ENCODE data around the gene LSM6. TPM values are rescaled to one million over a fixed set of nuclear protein-coding genes. Genes with fewer than 3 reads are reported as not detected.

The LSM6 gene
- total RNA-seq, 1 donor from 2014 or later, result 74.1 TPM

- intact Hi-C loops (cut with micrococcal nuclease), result no loop called here
- Mint-ChIP-seq H3K27me3 (ENCODE audit: low read depth) (no peaks in the 10 kb centered on the region), H3K36me3 (ENCODE audit: low read depth) (peaks cover 30% of the 10 kb centered on the region), H3K4me1 (ENCODE audit: low read depth) (peaks cover 2% of the 10 kb centered on the region), H3K9me3 (no peaks in the 10 kb centered on the region), H3K27ac (no peak overlapping the region), H3K4me3 (ENCODE audit: low read depth) (no peak overlapping the region)
- no peak for DNase-seq (ENCODE audit: low spot score)
Measured at GRCh38 chr4:146193628-146194027, 18.1 kb downstream of the LSM6 start.

DNA sequence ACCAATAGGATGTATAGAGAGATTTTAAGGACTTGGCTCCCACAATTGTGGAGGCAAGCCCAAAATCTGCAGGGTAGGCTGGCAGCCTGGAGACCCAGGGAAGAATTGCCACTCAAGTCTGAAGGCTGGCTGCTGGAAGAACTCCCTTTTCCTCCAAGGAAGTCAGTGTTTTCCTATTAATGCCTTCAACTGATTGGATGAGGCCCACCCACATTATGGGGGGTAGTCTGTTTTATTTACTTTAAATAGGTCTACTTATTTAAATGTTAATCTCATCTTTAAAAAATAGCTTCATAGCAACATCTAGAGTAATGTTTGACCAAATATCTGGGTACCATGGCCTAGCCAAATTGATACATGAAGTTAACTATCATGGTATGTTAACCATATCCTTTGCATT, 18.7 kb downstream of the LSM6 start:
- Mint-ChIP-seq H3K27me3 (ENCODE audit: low read depth) (no peaks in the 10 kb centered on the region), H3K4me1 (ENCODE audit: low read depth) (peaks cover 2% of the 10 kb centered on the region), H3K27ac (no peak overlapping the region), H3K4me3 (ENCODE audit: low read depth) (no peak overlapping the region), H3K9me3 (no peaks in the 10 kb centered on the region), H3K36me3 (ENCODE audit: low read depth) (peaks cover 27% of the 10 kb centered on the region)
- no peak for DNase-seq (ENCODE audit: low spot score)
- intact Hi-C loops (cut with micrococcal nuclease), result no loop called here

DNA sequence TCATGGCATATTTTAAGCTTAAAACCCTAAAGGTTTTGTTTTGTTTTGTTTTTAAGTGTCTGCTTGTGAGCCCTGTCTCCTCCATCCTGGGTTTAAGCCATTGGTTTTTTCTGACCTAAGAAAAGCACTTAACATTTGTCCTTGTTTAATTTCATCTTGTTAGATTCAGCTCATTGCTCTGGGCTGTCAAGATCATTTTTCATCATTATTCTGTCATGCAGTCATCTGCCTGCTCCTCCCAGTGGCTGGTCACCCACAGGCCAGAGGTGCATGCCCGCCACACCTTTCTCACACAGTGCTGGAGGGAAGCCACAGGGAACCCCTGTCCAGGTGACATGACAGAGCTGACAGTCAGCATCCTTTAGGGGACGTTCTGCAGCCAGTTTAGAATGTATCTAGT, 27.1 kb downstream of the LSM6 start:
- H3K27me3 Mint-ChIP-seq (ENCODE audit: low read depth), result peaks cover 3% of the 10 kb centered on the region
- no peak overlapping the region for H3K27ac Mint-ChIP-seq
- no peak overlapping the region for H3K4me3 Mint-ChIP-seq (ENCODE audit: low read depth)
- peaks cover 2% of the 10 kb centered on the region for H3K4me1 Mint-ChIP-seq (ENCODE audit: low read depth)
- no peaks in the 10 kb centered on the region for H3K9me3 Mint-ChIP-seq
- intact Hi-C loops (cut with micrococcal nuclease), result no loop called here
- DNase-seq (ENCODE audit: low spot score), result no peak
- no peaks in the 10 kb centered on the region for H3K36me3 Mint-ChIP-seq (ENCODE audit: low read depth)

DNA sequence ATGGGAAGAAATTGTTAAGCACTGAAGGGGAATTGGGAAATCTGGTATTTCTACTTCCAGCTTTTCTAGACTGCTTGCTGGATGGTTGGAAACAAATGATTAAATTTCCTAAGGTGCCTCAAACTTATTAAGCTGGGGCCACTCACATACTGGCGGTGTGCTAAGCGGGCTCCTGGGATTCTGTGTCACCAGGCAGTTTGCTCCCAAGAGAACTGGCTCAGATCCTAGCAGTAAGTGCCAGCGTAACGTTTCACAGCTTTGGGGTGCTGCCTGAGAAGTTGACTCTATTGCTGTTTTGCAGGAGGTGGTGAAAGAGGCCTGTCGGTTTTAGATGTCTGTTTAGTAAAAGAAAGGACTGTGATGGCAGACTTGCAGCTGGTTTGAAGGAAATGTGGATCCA, 31.9 kb downstream of the LSM6 start:
- intact Hi-C loops (cut with micrococcal nuclease), result no loop called here
- peaks cover 2% of the 10 kb centered on the region for H3K4me1 Mint-ChIP-seq (ENCODE audit: low read depth)
- H3K4me3 Mint-ChIP-seq (ENCODE audit: low read depth), result no peak overlapping the region
- H3K36me3 Mint-ChIP-seq (ENCODE audit: low read depth), result no peaks in the 10 kb centered on the region
- no peaks in the 10 kb centered on the region for H3K9me3 Mint-ChIP-seq
- H3K27ac Mint-ChIP-seq, result no peak overlapping the region
- no peak for DNase-seq (ENCODE audit: low spot score)
- H3K27me3 Mint-ChIP-seq (ENCODE audit: low read depth), result peaks cover 11% of the 10 kb centered on the region

- peaks cover 14% of the 10 kb centered on the region for H3K27me3 Mint-ChIP-seq (ENCODE audit: low read depth)
- no peak overlapping the region for H3K4me3 Mint-ChIP-seq (ENCODE audit: low read depth)
- H3K36me3 Mint-ChIP-seq (ENCODE audit: low read depth), result no peaks in the 10 kb centered on the region
- intact Hi-C loops (cut with micrococcal nuclease), result no loop called here
- H3K9me3 Mint-ChIP-seq, result no peaks in the 10 kb centered on the region
- no peak overlapping the region for H3K27ac Mint-ChIP-seq
- H3K4me1 Mint-ChIP-seq (ENCODE audit: low read depth), result no peaks in the 10 kb centered on the region
- DNase-seq (ENCODE audit: low spot score), result no peak
Measured at GRCh38 chr4:146210890-146211289, 35.4 kb downstream of the LSM6 start.

DNA sequence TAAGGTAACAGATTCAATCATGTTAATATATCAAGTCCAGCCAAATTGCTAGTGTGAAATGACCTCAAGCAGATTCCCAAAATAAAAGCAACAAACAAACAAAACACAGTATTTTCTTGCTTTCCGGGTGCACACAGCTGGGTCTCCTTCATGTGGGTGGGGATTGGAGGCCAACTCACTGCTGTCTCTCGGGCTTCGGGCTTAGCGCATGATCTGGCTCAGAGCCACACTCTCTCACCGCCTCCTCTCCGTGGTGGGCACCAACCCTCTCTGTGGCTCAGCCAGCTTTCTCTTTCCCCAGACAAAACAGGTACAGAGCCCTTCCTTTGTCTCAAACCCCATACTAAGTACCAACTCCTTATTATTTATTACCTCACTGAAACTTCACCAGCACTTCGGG, 35.9 kb downstream of the LSM6 start:
- intact Hi-C loops (cut with micrococcal nuclease), result no loop called here

GRCh38 chr4:146212781-146213180, 37.3 kb downstream of the LSM6 start:
- no peak for DNase-seq (ENCODE audit: low spot score)
- H3K9me3 Mint-ChIP-seq, result no peaks in the 10 kb centered on the region
- no peaks in the 10 kb centered on the region for H3K36me3 Mint-ChIP-seq (ENCODE audit: low read depth)
- H3K4me3 Mint-ChIP-seq (ENCODE audit: low read depth), result no peak overlapping the region
- peaks cover 11% of the 10 kb centered on the region for H3K27me3 Mint-ChIP-seq (ENCODE audit: low read depth)
- intact Hi-C loops (cut with micrococcal nuclease), result no loop called here
- H3K4me1 Mint-ChIP-seq (ENCODE audit: low read depth), result no peaks in the 10 kb centered on the region
- H3K27ac Mint-ChIP-seq, result no peak overlapping the region

More for the DNA sequence above, 35.9 kb downstream of the LSM6 start:
- Mint-ChIP-seq H3K4me1 (ENCODE audit: low read depth) (no peaks in the 10 kb centered on the region), H3K27ac (no peak overlapping the region), H3K9me3 (no peaks in the 10 kb centered on the region), H3K4me3 (ENCODE audit: low read depth) (no peak overlapping the region), H3K36me3 (ENCODE audit: low read depth) (no peaks in the 10 kb centered on the region), H3K27me3 (ENCODE audit: low read depth) (peaks cover 14% of the 10 kb centered on the region)
- DNase-seq (ENCODE audit: low spot score), result no peak

- no peak within 1 kb of the TSS for H3K4me3 Mint-ChIP-seq (ENCODE audit: low read depth)
- DNase-seq (ENCODE audit: low spot score), result no peak
- intact Hi-C loops (cut with micrococcal nuclease), result no loop called here
- no peaks in the 10 kb centered on the region for H3K4me1 Mint-ChIP-seq (ENCODE audit: low read depth)
- no peaks in the 10 kb centered on the region for H3K9me3 Mint-ChIP-seq
- H3K27me3 Mint-ChIP-seq (ENCODE audit: low read depth), result peaks cover 11% of the 10 kb centered on the region
- no peak within 1 kb of the TSS for H3K27ac Mint-ChIP-seq
- no peaks in the 10 kb centered on the region for H3K36me3 Mint-ChIP-seq (ENCODE audit: low read depth)
Measured at GRCh38 chr4:146214238-146214637, 38.7 kb downstream of the LSM6 start, which contains the start of gene REELD1. REELD1 (plus strand) TSS chr4:146214538; CDS start chr4:146216953, 2,415 bp downstream.

GRCh38 chr4:146222313-146222712, 46.8 kb downstream of the LSM6 start:
- no peaks in the 10 kb centered on the region for H3K27me3 Mint-ChIP-seq (ENCODE audit: low read depth)
- intact Hi-C loops (cut with micrococcal nuclease), result no loop called here
- H3K9me3 Mint-ChIP-seq, result no peaks in the 10 kb centered on the region
- H3K4me1 Mint-ChIP-seq (ENCODE audit: low read depth), result no peaks in the 10 kb centered on the region
- H3K4me3 Mint-ChIP-seq (ENCODE audit: low read depth), result no peak overlapping the region
- H3K36me3 Mint-ChIP-seq (ENCODE audit: low read depth), result no peaks in the 10 kb centered on the region
- no peak for DNase-seq (ENCODE audit: low spot score)
- no peak overlapping the region for H3K27ac Mint-ChIP-seq

- no peak for DNase-seq (ENCODE audit: low spot score)
- Mint-ChIP-seq H3K9me3 (no peaks in the 10 kb centered on the region), H3K36me3 (ENCODE audit: low read depth) (no peaks in the 10 kb centered on the region), H3K27ac (no peak overlapping the region), H3K4me3 (ENCODE audit: low read depth) (no peak overlapping the region), H3K4me1 (ENCODE audit: low read depth) (no peaks in the 10 kb centered on the region), H3K27me3 (ENCODE audit: low read depth) (no peaks in the 10 kb centered on the region)
- intact Hi-C loops (cut with micrococcal nuclease), result no loop called here
Measured at GRCh38 chr4:146224326-146224966, 48.9 kb downstream of the LSM6 start.

DNA sequence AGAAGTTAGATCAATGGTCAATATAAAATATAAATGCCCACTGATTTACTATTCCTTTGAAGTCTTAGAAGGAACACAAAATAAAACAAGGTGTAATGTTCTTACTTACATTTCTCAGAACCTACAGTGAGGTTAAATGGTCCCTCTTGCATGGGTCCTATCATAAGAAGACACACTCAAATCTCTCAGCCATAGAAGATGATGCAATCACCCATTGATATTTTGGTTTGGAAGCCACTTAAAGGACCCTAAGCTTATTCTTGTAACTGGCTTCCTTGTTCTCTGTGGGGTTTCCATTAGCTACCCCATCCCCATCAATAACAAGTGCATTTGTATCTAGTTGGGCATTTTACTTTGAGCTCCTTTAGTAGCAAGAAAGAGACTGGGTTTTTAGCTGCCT, 53.9 kb downstream of the LSM6 start:
- no peak overlapping the region for H3K4me3 Mint-ChIP-seq (ENCODE audit: low read depth)
- intact Hi-C loops (cut with micrococcal nuclease), result no loop called here
- H3K27me3 Mint-ChIP-seq (ENCODE audit: low read depth), result no peaks in the 10 kb centered on the region
- H3K4me1 Mint-ChIP-seq (ENCODE audit: low read depth), result no peaks in the 10 kb centered on the region
- no peak for DNase-seq (ENCODE audit: low spot score)
- H3K9me3 Mint-ChIP-seq, result no peaks in the 10 kb centered on the region
- H3K36me3 Mint-ChIP-seq (ENCODE audit: low read depth), result no peaks in the 10 kb centered on the region
- no peak overlapping the region for H3K27ac Mint-ChIP-seq

- Mint-ChIP-seq H3K27me3 (ENCODE audit: low read depth) (no peaks in the 10 kb centered on the region), H3K9me3 (no peaks in the 10 kb centered on the region), H3K4me1 (ENCODE audit: low read depth) (no peaks in the 10 kb centered on the region), H3K4me3 (ENCODE audit: low read depth) (no peak overlapping the region), H3K36me3 (ENCODE audit: low read depth) (no peaks in the 10 kb centered on the region), H3K27ac (no peak overlapping the region)
- intact Hi-C loops (cut with micrococcal nuclease), result no loop called here
- no peak for DNase-seq (ENCODE audit: low spot score)
Measured at GRCh38 chr4:146232131-146232722, 56.7 kb downstream of the LSM6 start.

DNA sequence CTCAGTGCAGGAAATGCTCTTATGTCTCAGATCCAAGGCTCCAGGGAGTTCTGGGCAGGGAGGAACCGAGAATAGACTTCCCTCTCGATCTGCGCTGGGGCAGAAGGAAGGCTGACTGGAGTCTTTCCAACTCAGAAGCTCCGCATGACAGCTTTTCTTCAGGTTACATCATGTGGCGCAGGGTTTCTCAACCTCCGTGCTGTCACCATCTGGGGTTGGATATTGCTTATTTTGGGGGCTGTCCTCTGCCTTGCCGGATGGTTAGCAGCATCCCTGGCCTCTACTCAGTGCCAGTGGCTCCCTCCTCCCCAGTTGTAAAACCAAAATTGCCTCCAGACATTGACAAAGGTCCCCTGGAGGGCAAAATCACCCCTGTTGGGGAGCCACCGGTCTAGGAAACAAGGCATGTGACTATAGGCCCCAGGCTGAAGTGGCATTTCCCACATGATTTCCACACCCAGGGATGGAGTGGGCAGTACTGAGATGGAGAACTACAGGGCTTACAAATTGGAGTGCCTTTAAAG, 60.2 kb downstream of the LSM6 start:
- H3K4me3 Mint-ChIP-seq (ENCODE audit: low read depth), result no peak overlapping the region

More for the DNA sequence above, 60.2 kb downstream of the LSM6 start:
- Mint-ChIP-seq H3K36me3 (ENCODE audit: low read depth) (no peaks in the 10 kb centered on the region), H3K4me1 (ENCODE audit: low read depth) (no peaks in the 10 kb centered on the region), H3K27ac (no peak overlapping the region), H3K9me3 (no peaks in the 10 kb centered on the region), H3K27me3 (ENCODE audit: low read depth) (no peaks in the 10 kb centered on the region)
- DNase-seq (ENCODE audit: low spot score), result no peak
- intact Hi-C loops (cut with micrococcal nuclease), result no loop called here

All from activated T-helper 2 cell treated with anti-CD3 and anti-CD28 coated beads, Interferon-gamma antibody, Interleukin-2, Interleukin-4, amounts not matched to agents 10 μg/mL and 5 μg/mL and 100 μg/mL, durations not matched to agents 14 hours and 24 hours and 36 hours (primary cell).